Embryonic facial prominence (tissue), 1 donor: ENCODE results near the gene NTMT1.
A peak's percentile ranks its signal among the peaks of the same experiment; 100 is the strongest.
"Not testable (repeated sequence)": the region's sequence is repeated elsewhere in the genome, so short reads cannot be mapped to it uniquely, and the experiment has no call there.

Experiments used
- DNase-seq: peaks from one replicate; pipeline ENCODE4 v3.0.0-alpha.2; 2016; ENCODE audit errors: extremely low spot score

The NTMT1 gene

GRCh38 chr9:129654554-129655040 is 28.6 kb downstream of the NTMT1 start:
- DNase-seq, result no peak

- DNase-seq, result no peak
Measured at GRCh38 chr9:129655154-129655553, 29.2 kb downstream of the NTMT1 start.

GRCh38 chr9:129655696-129656095 is 29.7 kb downstream of the NTMT1 start:
- DNase-seq, result no peak

- DNase-seq, result no peak
Measured at GRCh38 chr9:129656795-129657390, 30.9 kb downstream of the NTMT1 start.

- no peak for DNase-seq
Measured at GRCh38 chr9:129661029-129661428, 35.1 kb downstream of the NTMT1 start.

GRCh38 chr9:129662239-129662638 is 36.3 kb downstream of the NTMT1 start:
- DNase-seq, result not testable (repeated sequence)

- no peak for DNase-seq
Measured at GRCh38 chr9:129664746-129665388, 38.9 kb downstream of the NTMT1 start.

- peak; percentile 71 for DNase-seq
Measured at GRCh38 chr9:129665389-129665775, 39.4 kb downstream of the NTMT1 start, which contains the start of gene PRRX2. Gene PRRX2, plus strand, starts transcription at chr9:129665647. Its CDS starts 221 bp downstream, at chr9:129665868.

- no peak for DNase-seq
Measured at GRCh38 chr9:129665814-129666520, 40.0 kb downstream of the NTMT1 start.

GRCh38 chr9:129666575-129666974 is 40.6 kb downstream of the NTMT1 start:
- no peak for DNase-seq

- DNase-seq, result no peak
Measured at GRCh38 chr9:129667378-129667777, 41.4 kb downstream of the NTMT1 start.

- no peak for DNase-seq
Measured at GRCh38 chr9:129667850-129668249, 41.9 kb downstream of the NTMT1 start.

- no peak for DNase-seq
Measured at GRCh38 chr9:129669141-129669718, 43.3 kb downstream of the NTMT1 start.

- no peak for DNase-seq
Measured at GRCh38 chr9:129669946-129670345, 44.0 kb downstream of the NTMT1 start.

- DNase-seq, result no peak
Measured at GRCh38 chr9:129671065-129671464, 45.1 kb downstream of the NTMT1 start.

GRCh38 chr9:129671519-129671918 is 45.6 kb downstream of the NTMT1 start:
- DNase-seq, result no peak

- DNase-seq, result no peak
Measured at GRCh38 chr9:129672702-129673101, 46.7 kb downstream of the NTMT1 start.

GRCh38 chr9:129673602-129674001 is 47.6 kb downstream of the NTMT1 start:
- DNase-seq, result no peak

GRCh38 chr9:129674229-129674628 is 48.3 kb downstream of the NTMT1 start:
- no peak for DNase-seq

GRCh38 chr9:129675620-129676019 is 49.7 kb downstream of the NTMT1 start:
- DNase-seq, result peak; percentile 35

GRCh38 chr9:129676287-129676686 is 50.3 kb downstream of the NTMT1 start:
- DNase-seq, result no peak

- DNase-seq, result no peak
Measured at GRCh38 chr9:129676975-129677374, 51.0 kb downstream of the NTMT1 start.
